ENCODE data around the gene COG2.
"Not testable (repeated sequence)": the region's sequence is repeated elsewhere in the genome, so short reads cannot be mapped to it uniquely, and the experiment has no call there.

COG2 gene

DNA sequence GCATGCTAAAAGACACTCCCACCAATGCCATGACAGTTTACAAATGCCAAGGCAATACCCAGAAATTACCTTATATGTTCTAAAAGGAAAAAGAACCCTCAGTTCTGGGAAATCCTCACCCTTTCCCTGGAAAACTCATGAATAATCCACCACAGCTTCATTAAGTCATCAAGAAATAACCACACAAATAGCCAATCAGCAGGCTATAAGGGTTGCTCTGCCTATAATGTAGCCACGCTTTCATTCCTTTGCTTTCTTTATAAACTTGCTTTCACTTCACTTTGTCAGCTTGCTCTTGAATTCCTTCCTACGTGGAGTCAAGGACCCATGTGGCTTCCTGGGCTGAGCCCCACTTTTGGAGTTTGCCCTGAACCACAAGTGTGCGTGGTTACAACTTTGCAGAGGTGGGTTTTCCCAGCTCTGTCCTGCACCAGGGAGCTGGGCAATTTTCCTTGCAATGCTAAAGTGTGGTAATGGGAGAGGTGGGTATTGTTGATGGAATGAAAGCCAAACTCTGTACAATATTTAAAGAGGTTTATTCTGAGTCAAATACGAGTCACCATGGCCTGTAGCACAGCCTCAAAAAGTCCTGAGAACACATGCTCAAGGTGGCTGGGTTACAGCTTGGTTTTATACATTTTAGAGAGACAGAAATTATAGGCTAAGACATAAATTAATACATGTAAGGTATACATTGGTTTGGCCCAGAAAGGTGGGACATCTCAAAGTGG is 42.2 kb upstream of the COG2 start:
- no peak for FAIRE-seq
- DNase-seq (ENCODE audit: insufficient read length, low spot score), result no peak
- no peak for TF ChIP-seq CTCF (IDR thresholded peaks at IDR 0.05; ENCODE audit: insufficient read depth, missing control alignments)

DNA sequence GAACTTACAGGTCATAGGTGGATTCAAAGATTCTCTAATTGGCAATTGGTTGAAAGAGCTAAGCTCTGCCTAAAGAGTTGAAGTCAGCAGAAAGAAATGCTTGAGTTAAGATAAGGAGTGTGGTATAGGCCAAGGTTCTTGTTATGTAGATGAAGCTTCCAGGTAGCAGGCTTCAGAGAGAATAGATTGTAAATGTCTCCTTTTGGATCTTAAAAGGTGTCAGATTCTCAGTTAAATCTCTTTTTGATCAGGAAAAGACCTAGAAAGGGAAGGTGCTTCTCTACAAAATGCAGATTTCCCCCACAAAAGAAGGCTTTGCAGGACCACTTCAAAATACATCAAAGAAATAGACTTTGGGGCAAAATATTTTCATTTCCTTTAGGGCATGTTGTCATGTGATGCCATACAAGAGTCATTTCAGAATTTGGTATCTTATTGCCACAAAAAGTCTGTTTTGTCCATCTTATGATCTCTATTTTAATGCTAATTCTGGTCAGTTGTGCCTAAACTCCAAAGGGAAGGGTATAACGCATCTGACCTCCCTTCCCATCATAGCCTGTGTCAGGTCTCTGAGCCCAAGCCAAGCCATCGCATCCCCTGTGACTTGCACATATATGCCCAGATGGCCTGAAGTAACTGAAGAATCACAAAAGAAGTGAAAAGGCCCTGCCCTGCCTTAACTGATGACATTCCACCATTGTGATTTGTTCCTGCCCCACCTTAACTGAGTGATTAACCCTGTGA is 41.5 kb upstream of the COG2 start:
- FAIRE-seq; DNase-seq (ENCODE audit: insufficient read length, low spot score): not testable (repeated sequence)

- DNase-seq (ENCODE audit: insufficient read length, low spot score), result no peak
Observed at GRCh38 chr1:230609208-230609607, 33.1 kb upstream of the COG2 start.

GRCh38 chr1:230610589-230610988 is 31.7 kb upstream of the COG2 start:
- no peak for FAIRE-seq
- no peak for DNase-seq (ENCODE audit: insufficient read length, low spot score)
- no peak for TF ChIP-seq CTCF (IDR thresholded peaks at IDR 0.05; ENCODE audit: insufficient read depth, missing control alignments)

More at GRCh38 chr1:230609208-230609607, 33.1 kb upstream of the COG2 start:
- TF ChIP-seq CTCF (IDR thresholded peaks at IDR 0.05; ENCODE audit: insufficient read depth, missing control alignments), result no peak
- FAIRE-seq, result no peak

- no peak for FAIRE-seq
- no peak for DNase-seq (ENCODE audit: insufficient read length, low spot score)
- no peak for TF ChIP-seq CTCF (IDR thresholded peaks at IDR 0.05; ENCODE audit: insufficient read depth, missing control alignments)
Observed at GRCh38 chr1:230611128-230611877, 31.0 kb upstream of the COG2 start.

GRCh38 chr1:230611878-230612235 is 30.4 kb upstream of the COG2 start:
- FAIRE-seq (no peak), DNase-seq (ENCODE audit: insufficient read length, low spot score) (no peak)
- no peak for TF ChIP-seq CTCF (IDR thresholded peaks at IDR 0.05; ENCODE audit: insufficient read depth, missing control alignments)

- no peak for TF ChIP-seq CTCF (IDR thresholded peaks at IDR 0.05; ENCODE audit: insufficient read depth, missing control alignments)
- FAIRE-seq (no peak), DNase-seq (ENCODE audit: insufficient read length, low spot score) (no peak)
Observed at GRCh38 chr1:230612651-230613050, 29.6 kb upstream of the COG2 start.
